Endothelial cell of hepatic sinusoid (primary cell): ENCODE data around the gene KRTAP1-3.
"Not testable (repeated sequence)": the region's sequence is repeated elsewhere in the genome, so short reads cannot be mapped to it uniquely, and the experiment has no call there.

ENCODE experiments used
- in situ Hi-C: cut with HindIII; loops from 2 replicates; pipeline ENCODE4 v1.10.0; 2017; ENCODE audit warnings: low sequenced_read_pairs

The KRTAP1-3 gene

DNA sequence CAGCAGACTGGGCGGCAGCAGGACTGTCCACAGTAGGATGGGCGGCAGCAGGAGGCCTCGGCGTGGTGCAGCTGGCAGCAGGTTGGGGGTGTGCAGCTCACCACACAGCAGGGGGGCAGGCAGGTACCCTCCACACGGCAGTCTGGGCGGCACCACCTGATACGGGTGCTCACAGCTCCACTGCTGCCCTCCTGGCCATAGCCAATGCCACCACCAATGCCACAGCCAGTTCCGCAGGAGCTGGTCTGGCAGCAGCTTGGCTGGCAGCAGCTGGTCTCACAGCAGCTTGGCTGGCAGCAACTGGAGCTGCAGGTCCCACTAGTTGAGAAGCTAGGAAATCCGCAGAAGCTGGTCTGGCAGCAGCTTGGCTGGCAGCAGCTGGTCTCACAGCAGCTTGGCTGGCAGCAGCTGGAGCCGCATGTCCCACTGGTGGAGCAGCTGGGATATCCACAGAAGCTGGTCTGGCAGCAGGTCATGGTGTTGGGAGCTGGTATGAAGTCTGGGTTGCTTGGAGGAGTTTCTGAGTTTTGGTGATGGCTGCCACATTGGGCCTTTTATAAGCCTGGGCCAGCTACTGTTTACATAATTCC lies at the start of gene KRTAP1-3:
Gene KRTAP1-3, minus strand, starts transcription at position 529 of the 590 bp plus-strand sequence. Its CDS starts 53 bp downstream, at position 476.
- in situ Hi-C loops: loop anchor here (5.0 kb wide), 1 partner anchor 37 kb away; the partner anchor contains the start of gene KRTAP3-2

- in situ Hi-C loops: not testable (repeated sequence)
These were observed 49.6 kb upstream of the KRTAP1-3 start, which contains the start of gene KRTAP4-7 for GRCh38 chr17:41084100-41084856. KRTAP4-7 (plus strand) TSS chr17:41084150; CDS start chr17:41084207, 57 bp downstream.

DNA sequence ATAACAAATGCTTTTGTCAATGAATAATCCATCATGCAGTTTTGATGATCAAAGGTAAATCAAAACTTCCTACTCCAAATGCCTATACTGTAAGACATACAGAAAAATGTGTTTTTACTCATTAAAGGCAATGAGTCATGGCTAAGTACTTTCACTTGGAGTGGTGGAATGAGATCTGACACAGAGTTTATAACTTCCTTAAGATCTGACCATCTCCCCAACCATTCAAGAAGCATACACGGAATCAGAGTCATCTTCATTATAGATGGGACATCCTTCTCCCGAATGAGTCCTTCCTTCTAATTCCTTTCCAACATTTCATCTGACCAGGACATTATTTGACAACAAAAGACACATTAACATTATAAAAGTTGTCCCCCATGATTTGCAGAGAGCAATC lies 48.8 kb upstream of the KRTAP1-3 start:
- in situ Hi-C loops: not testable (repeated sequence)

GRCh38 chr17:41082626-41083025 lies 48.0 kb upstream of the KRTAP1-3 start:
- in situ Hi-C loops: no loop called here

DNA sequence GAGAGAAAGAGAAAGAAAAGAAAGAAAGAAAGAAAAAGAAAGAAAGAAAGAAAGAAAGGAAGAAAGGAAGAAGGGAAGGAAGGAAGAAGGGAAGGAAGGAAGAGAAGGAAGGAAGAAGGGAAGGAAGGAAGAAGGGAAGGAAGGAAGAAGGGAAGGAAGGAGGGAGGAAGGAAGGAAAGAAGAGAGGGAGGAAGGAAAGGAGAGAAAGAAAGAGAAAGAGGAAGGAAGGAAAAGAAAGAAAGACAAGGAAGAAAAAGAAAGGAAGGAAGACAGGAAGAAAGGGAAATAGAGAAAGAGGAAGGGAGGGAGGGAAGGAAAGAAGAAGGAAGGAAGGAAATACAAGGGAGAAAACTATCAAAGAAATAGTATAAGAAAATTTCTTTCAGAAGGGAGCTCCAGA lies 42.1 kb upstream of the KRTAP1-3 start:
- in situ Hi-C loops: no loop called here

DNA sequence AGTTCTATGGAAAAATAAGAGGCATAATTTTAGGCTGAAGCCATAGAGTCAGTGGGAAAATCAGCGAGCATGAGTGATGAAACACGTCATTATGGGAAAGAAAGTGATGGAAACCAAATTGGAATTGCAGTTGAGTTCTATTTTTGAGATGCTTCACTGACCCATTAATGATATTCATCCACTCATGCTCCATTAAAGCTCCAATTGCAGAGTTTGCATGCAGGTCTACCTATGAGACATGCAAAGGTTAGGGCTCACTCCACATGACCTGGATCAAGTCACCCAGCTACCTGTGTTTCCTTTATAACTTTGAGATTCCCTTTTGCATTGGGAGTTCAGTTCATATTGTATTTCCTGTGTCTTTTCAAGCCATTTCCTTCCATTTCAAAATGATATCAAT lies 39.0 kb upstream of the KRTAP1-3 start:
- in situ Hi-C loops: no loop called here

DNA sequence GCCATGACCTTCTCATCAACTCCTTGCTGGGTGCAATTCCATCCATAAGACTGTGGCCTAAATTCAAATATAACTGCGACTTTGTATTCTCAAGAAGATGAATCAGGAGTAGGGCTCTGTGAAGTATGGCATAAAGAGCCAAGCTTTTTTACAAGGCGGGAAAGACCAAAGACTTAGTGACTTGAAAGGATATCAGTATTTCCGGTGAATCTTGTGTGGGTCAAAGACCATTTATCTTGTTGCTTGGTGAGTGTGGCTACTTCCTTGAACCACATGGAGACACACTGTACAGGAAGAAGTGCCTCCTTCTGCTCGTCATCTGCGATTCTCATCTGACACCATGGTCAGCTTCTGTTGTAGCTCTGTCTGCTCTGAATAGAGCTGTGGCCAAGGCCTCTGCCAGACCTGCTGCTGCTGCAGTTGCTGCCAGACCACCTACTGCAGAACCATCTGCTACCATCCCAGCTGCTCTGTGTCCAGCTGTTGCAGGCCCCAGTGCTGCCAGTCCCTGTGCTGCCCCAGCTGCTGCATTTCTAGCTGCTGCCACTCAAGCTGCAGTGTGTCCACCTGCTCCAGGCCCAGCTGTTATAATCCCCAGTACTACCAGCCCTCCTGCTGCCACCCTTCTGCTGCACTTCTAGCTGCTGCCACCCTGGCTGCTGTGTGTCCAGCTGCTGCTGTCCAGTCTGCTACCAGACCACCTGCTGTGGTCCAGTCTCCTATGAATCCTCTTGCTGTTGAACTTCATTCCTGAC lies 37.1 kb upstream of the KRTAP1-3 start:
- in situ Hi-C loops: no loop called here

GRCh38 chr17:41069031-41069430 lies 34.4 kb upstream of the KRTAP1-3 start:
- in situ Hi-C loops: no loop called here

- in situ Hi-C loops: no loop called here
These were observed 32.6 kb upstream of the KRTAP1-3 start for GRCh38 chr17:41067281-41067680.

DNA sequence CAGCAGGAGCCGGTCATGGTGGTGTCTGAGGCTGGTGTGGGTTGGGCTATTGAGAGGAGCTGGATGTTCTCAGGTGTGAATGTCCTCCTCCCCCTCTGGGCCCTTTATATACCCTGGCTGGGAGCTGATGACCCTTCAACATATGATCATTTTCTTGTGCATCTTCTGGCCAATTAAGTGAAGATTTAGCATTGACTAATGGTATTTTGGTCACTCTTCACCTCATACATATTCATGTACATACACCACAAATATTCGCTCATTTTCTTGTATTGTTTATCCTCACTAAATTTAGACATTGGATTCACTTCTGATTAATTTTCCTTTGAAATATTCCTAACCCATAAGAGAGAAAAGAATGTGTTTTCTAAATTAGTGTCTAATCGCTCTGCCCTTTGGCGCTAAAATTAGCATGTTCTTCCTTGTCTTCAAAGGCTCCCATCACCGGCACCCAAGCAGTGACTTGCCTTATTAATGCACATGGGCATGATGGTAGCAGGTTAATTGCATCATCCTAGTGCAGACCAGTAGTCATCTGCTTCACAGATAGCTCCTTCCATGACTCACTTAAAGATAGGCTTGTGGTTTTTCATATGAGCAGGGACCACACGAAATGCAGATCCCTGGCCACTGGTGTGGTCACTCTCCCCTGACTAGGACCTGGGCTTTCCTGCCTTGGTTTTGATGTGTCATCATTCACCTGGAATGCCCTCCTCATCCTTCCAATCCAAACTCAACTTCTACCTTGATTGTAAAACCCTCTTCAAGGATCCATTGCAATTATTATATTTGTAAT lies 31.4 kb upstream of the KRTAP1-3 start, which contains the start of gene KRTAP2-4:
Gene KRTAP2-4, minus strand, starts transcription at position 51 of the 796 bp plus-strand sequence. Its CDS starts 34 bp downstream, at position 17.
- in situ Hi-C loops: no loop called here

GRCh38 chr17:41065016-41065689 lies 30.5 kb upstream of the KRTAP1-3 start:
- in situ Hi-C loops: not testable (repeated sequence)

- in situ Hi-C loops: no loop called here
These were observed 29.6 kb upstream of the KRTAP1-3 start for GRCh38 chr17:41064301-41064700.

DNA sequence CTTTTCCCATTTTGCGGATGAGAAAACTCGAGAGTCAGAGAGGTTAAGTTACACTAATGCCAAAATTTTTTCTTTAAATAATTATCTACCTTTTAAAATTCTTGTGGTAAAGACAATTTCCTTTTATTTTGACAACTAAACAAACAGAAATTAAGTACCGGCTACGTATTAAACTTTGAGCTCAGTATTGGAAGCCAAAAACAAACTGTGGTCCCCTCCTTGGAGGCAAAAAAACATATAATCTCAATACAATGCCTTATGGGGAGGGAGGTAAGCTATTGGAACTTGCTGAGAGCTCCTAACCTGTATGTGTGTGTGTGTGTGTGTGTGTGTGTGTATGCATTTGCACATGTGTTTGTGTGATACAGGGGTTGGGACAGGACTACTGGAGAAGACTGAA lies 28.8 kb upstream of the KRTAP1-3 start:
- in situ Hi-C loops: no loop called here

DNA sequence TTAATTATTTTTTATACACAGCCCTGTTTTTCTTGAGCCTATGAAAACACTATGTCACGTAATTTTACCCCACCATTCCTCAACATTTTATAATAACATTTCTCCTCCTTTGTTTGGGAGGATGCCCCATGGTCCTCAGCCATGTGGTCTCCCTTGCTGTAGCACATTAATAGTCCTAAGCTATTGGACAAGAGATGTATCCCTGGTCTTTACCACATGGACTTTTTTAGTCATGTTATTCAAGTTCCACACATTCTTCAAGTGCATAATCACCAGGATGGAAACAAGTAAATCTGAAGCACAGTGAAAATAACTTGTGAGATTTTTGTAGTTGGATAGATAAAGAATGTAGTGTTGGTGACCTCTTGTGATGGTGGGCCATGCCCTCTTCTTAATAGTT lies 27.3 kb upstream of the KRTAP1-3 start:
- in situ Hi-C loops: no loop called here

DNA sequence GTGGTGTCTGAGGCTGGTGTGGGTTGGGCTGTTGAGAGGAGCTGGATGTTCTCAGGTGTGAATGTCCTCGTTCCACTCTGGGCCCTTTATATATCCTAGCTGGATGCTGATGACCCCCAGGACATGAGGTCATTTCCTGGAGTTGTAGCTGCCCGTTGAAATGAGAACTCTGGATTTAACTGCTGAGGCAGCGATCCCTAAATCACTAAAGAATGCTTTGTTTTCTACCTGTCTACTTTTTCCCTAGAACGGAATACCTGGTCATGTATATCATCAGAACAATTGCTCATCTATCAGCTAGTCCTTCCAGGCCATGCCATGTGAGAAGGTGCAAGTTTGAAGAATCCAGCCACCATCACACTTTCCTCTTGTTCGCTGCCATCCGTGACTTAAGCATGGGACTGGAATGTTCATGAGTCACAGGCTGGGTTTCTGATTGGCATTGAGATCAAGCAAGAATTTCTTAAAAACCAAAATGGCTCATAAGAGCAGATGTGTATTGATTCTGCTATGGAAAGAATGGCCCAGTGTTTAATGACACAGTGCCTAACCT lies 25.5 kb upstream of the KRTAP1-3 start, which contains the start of gene KRTAP2-3:
Gene KRTAP2-3, minus strand, starts transcription at position 63 of the 553 bp plus-strand sequence. CDS start 64 bp downstream, outside the sequence.
- in situ Hi-C loops: no loop called here

DNA sequence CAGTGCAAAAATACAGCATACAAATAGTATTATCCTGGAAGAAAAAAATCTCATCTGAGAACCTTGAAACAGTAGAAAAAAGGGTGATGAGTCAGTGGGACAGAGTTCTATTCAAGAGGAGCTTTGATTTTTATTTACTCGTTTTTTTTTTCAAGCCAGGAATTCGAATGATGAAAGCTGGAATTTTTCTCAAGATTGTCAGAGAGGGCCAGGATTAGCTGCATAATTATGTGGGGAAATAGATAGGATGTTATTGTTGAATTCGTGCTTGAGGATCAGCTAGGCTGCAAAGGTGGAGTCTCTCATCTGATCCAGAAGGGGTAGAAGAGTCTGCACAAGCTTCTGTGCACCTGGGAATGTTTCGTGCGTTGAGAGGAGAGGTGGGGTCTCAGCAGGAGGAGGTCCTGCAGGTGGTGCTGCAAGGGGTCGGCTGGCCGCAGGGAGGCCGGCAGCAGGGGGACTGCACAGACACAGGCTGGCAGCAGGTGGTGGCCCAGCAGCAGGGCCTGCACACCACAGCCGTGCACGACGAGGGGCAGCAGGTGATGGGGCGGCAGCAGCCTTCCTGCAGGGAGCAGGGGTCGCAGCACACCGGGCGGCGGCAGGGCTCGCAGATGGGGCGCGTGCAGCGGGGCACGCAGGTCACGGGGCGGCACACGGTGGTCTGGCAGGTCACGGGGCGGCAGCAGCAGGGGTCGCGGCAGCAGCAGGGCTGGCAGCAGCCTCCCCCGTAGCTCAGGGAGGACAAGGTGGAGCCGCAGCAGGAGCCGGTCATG lies 24.8 kb upstream of the KRTAP1-3 start:
- in situ Hi-C loops: not testable (repeated sequence)

GRCh38 chr17:41058741-41059140 lies 24.1 kb upstream of the KRTAP1-3 start:
- in situ Hi-C loops: no loop called here

DNA sequence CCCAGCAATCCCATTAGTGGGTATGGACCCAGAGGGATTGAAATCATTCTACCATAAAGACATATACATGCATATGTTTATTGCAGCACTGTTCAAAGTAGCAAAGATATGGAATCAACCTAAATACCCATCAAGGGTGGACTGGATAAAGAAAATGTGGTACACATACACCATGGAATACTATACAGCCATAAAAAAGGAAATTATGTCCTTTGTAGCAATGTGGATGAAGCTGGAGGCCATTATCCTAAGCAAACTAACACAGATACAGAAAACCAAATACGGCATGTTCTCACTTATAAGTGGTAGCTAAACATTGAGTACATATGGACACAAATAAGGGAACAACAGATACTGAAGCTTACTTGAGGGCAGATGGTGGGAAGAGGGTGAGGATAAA lies 22.9 kb upstream of the KRTAP1-3 start:
- in situ Hi-C loops: no loop called here

DNA sequence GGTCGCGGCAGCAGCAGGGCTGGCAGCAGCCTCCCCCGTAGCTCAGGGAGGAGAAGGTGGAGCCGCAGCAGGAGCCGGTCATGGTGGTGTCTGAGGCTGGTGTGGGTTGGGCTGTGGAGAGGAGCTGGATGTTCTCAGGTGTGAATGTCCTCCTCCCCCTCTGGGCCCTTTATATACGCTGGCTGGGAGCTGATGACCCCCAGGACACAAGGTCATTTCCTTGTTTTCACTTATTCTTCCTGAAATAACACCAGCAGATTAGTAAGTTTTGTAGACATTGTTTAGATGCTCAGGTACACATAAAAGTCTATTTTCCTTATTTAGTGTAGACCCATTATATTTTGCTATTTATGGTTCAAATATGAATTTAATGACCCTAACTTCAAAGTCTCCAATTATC lies 20.5 kb upstream of the KRTAP1-3 start, which contains the start of gene KRTAP2-2:
Gene KRTAP2-2, minus strand, starts transcription at position 101 of the 400 bp plus-strand sequence. Its CDS starts 19 bp downstream, at position 82.
- in situ Hi-C loops: not testable (repeated sequence)
